Measurements from ENCODE around the gene EIF4EBP3.
"Not testable (repeated sequence)": the region's sequence is repeated elsewhere in the genome, so short reads cannot be mapped to it uniquely, and the experiment has no call there.

The EIF4EBP3 gene

GRCh38 chr5:140579188-140579747 lies 31.8 kb downstream of the EIF4EBP3 start:
- not testable (repeated sequence) for DNase-seq

- DNase-seq: no peak
These were observed 40.0 kb downstream of the EIF4EBP3 start for GRCh38 chr5:140587495-140587894.

- DNase-seq: no peak
These were observed 41.0 kb downstream of the EIF4EBP3 start for GRCh38 chr5:140588311-140589070.

GRCh38 chr5:140590861-140591260 lies 43.4 kb downstream of the EIF4EBP3 start:
- DNase-seq: no peak

GRCh38 chr5:140591747-140592372 lies 44.4 kb downstream of the EIF4EBP3 start:
- DNase-seq: peak in 1 of 2 experiments; percentile 14

- not testable (repeated sequence) for DNase-seq
These were observed 45.6 kb downstream of the EIF4EBP3 start for GRCh38 chr5:140593070-140593469.

GRCh38 chr5:140594169-140594568 lies 46.7 kb downstream of the EIF4EBP3 start:
- no peak for DNase-seq

GRCh38 chr5:140595538-140596300 lies 48.3 kb downstream of the EIF4EBP3 start:
- peak; percentile 92 to 93 for DNase-seq

GRCh38 chr5:140596321-140596741 lies 48.9 kb downstream of the EIF4EBP3 start:
- no peak for DNase-seq

GRCh38 chr5:140598836-140599235 lies 51.4 kb downstream of the EIF4EBP3 start:
- no peak for DNase-seq
